ENCODE measurements around the gene LRRC28.

The LRRC28 gene

DNA sequence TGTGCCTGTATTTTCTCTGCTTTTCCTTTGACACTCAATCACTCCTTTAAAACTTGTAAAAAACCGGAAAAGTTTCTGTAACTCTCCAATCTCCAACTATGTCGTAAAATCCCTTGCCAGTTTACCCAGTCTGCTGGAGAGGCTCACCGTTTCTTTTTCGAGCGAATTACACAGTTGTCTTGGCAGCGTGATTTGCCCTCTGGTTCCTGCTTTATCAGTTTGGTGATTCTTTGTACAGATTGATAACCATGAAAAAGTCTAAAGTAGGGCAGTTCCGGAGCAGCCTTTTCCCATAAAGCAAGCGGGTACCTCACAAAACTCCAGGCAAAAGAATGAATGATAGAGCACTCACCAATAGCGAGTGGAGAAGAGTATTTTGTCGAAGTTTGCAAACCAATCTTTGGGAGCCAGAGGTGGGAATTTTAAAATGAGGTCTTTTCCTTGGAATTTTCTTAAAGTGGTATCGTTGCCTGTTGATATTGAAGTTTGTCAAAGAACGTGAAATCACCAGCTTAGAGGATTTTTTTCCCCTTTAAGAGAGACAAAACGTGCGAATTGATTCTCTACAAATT is 1.9 kb upstream of the LRRC28 start, which contains the start of gene TTC23:
Gene TTC23, minus strand, starts transcription at position 312 of the 572 bp plus-strand sequence. CDS start 20,869 bp downstream, outside the sequence.
- DNase-seq (ENCODE audit: low read depth): no peak

DNA sequence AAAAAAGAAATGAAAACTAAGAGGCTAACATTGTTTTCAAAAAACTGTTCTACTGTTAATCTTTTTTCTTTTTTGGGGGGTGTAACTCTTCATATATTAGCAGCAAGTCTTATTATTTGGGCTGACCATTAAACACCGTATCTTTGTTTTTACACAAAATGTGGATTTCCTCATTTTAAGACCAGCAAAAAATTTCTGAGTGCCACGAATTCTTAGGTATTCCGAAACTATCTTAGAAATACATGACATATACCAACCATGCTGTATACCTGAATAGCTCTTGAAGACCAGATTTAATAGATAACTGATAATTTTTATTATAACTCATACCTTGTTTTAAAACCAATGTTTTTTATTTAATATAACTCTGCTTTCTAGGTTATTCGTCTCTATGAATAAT is 1.3 kb upstream of the LRRC28 start:
- no peak for DNase-seq (ENCODE audit: low read depth)

DNA sequence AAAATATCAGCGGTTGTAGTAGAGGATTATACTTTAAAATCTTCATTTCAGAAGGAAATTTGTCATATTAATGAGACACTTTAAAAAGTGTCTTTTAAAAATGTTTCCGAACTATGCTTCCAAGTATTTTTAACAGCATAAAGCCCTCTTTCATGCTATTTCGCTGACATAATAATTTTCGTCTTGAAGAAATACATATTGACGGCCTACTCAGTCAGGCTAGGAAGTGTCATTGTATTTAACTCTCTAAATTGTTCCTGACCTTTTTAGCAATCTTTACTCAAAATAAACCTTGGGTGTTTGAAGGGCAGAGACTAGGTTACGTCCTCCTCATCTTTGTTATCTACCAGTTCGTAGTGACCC is 806 bp upstream of the LRRC28 start:
- no peak for DNase-seq (ENCODE audit: low read depth)

DNA sequence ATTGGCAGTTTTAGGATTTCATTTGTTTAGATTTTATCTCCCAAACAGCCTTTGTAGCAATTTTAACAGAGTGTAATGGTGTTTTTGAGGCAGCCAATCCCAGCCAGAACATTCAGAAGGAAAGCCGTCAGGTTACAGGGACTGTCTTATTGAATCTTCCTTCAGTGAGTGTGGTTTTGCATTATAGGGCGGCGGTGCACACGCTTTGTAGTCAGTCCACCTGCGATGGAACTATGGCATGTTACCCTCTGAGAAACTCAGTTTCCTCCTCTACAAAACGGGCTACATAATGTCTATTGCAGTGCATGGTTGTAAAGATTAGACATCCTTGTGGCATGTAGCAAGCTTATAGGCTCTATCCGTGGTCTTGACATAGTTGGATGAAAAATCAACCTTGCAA is 1.0 kb downstream of the LRRC28 start:
- DNase-seq (ENCODE audit: low read depth): no peak

DNA sequence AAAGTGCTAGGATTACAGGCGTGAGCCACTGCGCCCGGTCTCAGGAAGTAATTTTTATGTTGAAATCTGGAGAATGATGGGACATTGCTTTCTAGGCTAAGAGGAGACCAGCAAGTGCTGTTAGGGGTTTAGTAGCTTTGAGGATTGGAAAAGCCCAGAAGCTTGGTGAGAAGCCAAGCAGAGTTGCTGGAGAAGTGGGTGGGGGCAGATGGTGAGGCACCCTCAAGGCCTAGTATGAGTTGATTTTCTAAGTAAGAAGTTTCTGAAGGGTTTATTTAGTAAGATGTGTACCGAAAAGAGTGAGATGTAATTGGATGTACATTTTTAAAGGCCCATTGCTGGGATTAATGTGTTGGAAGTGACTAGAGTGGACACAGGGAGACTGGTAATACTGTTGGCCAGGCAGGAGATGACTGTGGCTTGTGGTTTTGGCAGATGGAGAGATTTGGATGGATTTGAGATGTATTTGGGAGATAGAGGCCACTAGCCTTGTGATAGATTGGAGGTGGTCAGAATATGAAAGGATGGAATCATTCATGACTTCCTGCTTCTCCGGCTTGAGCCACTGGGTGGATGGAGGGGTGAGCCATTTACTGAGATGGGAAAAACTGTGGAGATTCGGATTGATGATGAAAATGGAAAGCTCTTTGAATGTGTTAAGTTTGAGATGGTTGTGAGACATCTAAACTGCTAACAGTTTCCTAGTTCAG is 2.3 kb downstream of the LRRC28 start:
- DNase-seq (ENCODE audit: low read depth): no peak

DNA sequence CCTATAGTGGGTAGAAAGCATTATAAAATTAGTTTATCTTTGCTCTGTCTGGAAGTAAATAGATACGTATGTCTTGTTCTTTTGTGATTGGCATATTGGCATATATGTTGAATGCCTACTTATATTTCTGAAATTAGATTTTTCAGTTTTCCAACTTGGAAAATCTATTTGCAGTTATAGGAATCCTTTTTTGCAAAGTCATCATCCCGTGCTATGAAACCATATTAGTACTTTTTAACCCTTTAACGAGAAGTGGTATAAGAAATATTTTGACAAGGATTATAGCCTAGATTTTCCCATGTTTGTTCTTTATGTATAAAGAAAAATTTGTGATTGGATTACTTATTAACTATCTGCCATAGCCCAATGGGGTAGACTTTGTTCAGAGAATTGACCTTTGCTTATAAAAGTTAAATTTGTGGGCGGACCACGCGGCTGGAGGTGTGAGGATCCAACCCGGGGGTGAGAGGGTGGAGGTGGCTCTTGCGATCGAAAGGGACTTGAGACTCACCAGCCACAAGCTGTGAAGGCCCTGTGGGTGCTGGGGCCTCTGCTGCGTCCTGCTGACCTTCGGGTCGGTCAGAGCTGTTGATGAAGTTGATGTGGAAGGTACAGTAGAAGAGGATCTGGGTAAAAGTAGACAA is 5.9 kb downstream of the LRRC28 start:
- DNase-seq (ENCODE audit: low read depth): no peak

DNA sequence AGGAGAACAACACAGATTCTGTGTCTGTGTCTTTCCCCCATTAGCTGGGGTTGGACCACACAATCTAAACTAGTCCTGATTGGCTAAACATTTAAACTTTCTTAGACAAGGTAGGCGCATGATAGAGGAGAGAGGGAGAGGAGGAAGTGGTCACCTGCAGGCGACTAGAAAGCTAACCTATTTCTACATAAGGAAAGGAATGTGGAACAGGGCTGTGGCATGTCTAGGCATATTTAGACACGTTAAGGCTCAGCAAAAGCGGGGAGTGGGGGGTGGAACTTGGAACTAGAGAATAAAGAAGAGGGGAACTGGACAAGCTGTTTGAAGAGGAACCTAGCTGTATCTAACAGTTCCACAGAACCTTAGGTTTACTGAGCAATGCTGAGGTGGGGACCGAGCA is 12.8 kb downstream of the LRRC28 start:
- DNase-seq (ENCODE audit: low read depth): no peak

DNA sequence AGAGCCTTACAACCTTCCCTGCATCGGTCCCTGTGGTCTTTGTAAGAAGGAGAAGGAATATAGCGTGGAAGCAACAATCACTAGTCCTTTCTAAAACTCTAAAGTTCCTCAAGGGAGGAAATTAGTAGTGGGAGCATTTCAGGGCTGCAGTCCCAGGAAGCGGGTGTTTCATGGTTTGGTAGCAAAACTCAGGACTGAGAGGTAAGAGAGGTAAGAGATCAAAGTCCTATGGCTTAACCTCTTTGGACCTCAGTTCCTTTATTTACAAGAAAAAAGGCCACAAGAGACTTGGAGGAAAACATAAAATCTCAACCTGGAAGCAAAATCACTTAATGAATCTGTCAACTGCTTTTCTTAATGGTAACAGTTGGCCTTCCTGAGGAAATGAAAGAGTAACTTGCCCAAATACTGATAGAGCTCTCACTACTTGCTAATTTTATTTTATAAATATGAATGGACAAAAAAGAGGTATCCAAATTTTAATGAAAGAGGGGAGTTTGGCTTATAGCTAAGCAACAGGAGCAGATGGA is 14.3 kb downstream of the LRRC28 start:
- no peak for DNase-seq (ENCODE audit: low read depth)

DNA sequence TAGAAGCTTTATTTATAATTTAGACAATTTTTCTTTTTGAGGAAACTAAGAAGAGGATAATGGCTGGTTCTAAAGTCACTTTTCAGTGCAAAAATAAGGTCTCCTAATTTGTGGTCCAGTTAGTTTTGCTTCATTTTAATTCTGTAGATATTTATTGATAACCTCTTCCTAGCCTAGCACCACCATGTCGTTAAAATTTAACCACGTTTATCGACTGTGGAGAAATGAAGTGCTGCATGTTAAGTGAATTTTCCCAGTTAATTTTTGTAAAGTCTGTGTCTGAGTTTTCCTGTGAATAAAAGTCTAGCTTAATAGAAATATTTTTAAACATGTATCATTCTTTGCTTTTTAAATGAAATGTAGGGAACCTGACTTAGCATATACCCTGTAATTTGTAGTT is 16.7 kb downstream of the LRRC28 start:
- no peak for DNase-seq (ENCODE audit: low read depth)

DNA sequence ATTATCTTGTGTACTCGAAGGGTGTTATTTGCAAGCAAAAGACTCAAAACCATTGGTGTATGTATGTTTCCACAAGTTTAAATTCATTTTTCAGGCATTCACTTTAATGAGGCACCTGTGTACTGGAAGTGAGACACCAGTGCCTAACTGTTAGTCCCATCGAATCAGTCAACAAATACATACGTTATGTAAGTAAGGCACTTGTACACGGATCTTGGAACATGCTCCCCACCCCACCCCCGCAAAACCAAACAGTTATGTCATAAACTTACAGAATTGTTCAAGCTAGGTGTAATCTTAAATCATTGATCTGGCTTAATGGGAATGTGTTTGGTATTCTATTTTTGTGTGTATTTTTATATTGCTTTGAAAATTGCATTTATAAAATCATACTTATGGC is 17.1 kb downstream of the LRRC28 start:
- no peak for DNase-seq (ENCODE audit: low read depth)

DNA sequence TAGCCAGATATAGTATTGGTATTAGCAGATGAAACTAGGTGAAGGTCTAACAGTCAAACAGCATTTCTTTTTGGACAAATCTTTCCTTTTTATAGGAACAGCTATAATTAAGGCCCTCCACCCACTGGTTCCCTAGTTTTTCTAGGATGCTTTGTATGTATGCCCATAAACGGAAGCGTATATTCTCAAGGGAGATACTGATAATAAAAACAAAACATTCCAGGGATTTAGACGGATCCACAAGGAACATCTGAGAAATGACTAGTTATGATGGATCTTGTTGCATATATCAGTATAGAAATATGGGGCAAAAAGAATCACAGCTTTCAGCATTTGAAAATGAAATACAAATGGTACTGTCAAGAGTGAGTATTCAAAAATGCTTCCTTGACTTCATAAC is 22.5 kb downstream of the LRRC28 start:
- no peak for DNase-seq (ENCODE audit: low read depth)

DNA sequence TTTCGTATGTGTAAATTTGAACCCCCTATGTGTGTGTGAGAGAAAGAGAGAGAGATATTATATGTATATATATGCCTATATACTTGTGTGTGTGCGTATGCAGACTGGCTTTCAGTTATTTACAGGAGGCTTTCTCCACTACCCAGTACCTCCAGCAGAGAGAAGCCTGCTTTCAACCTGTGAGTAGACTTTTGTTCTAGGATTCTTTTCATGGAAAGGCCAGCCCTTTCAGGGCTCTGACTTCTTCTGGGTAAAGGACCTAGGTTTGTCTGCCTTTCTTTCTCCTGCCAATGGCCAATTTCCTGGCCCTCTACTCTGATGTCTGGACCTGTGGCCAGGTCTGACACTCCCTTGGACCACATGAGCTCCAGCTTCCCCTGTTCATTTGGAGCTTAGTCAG is 23.8 kb downstream of the LRRC28 start:
- DNase-seq (ENCODE audit: low read depth): no peak

DNA sequence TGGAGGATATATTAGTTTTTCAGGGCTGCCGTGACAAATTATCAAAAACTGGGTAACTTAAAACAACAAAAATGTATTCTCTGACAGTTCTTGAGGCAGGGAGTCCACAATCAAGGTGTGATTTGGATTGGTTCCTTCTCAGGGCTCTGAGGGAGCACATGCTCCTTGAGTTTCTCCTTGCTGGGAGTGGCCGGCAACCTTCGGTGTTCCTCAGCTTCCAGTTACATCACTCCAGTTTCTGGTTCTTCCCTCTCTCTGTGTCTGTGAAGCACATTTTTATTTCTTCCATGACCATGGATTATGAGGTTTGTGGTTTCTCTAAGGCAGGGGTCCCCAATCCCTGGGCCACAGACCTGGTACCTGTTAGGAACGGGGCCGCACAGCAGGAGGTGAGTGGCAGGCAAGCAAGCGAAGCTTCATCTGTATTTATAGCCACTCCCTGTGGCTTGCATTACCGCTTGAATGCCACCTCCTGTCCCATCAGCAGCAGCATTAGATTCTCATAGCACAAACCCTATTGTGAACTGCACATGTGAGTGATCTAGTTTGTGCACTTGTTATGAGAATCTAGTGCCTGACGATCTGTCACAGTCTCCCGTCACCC is 24.3 kb downstream of the LRRC28 start:
- no peak for DNase-seq (ENCODE audit: low read depth)

DNA sequence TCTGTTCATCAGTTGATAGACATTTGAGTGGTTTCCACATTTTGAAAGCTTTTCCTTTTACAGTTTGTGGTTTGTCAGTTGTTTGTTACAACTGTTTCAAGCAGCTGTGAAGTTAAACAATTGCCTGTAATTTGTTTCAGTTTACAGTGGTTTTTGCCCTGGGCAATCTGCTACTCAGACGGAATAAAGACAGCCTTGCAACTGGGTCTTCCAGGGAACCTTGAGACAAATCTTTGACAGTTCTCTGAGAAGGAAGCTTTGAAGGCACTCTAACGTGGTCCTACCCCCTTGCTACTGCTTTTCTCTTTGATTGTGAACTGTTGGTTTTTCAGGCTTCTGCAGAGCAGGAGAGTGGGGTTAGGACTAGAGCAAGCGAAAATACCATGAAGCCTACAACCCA is 28.0 kb downstream of the LRRC28 start:
- DNase-seq (ENCODE audit: low read depth): no peak

DNA sequence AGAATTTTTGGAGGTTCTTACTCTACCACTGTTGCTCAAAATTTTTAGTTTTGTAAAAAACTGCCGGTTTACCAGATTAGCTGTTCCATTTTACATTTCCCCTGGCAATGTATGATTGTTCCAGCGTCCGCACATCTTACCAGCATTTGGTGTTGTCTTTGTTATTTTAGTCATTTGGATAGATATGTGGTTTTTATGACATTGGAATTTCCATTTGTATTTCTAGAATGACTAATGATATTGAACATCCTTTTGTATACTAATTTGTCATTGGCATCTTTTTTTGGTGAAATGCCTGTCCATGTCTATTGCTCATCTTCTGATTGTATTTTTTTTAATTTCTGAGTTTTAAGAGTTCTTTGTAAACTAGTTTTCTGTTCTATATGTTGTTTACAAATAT is 28.5 kb downstream of the LRRC28 start:
- no peak for DNase-seq (ENCODE audit: low read depth)

DNA sequence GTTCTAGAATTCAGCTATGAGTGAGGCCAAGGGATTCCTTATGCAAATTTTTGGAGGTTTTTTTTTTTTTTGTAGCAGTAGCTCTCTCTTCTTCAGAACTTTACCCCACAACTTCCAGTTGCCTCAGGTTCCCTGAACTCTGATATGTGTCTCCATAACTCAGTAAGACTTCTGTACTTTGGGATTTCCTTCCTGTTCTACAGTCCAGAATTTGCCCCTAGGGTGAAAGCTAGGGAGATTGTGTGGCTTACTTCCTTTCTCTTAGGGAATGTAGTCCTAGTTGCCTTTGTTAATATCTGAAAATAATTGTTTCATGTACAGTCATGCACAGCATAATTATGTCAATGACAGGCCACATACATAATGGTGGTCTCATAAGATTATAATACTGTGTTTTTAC is 30.8 kb downstream of the LRRC28 start:
- DNase-seq (ENCODE audit: low read depth): no peak

DNA sequence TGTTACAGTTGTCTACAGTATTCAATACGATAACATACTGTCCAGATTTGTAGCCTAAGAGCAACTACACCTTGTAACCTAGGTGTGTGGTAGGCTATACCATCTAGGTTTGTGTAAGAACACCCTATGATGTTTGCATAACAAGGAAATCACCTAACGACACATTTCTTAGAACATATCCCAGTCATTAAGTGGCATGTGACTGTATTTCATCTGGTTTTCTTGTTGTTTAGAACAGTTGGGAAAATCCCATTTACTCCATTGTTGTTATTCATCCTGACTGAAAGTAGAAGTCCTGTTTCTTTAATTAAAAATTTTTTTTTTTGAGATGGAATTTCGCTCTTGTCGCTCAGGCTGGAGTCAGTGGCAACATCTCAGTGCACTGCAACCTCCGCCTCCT is 31.3 kb downstream of the LRRC28 start:
- no peak for DNase-seq (ENCODE audit: low read depth)

DNA sequence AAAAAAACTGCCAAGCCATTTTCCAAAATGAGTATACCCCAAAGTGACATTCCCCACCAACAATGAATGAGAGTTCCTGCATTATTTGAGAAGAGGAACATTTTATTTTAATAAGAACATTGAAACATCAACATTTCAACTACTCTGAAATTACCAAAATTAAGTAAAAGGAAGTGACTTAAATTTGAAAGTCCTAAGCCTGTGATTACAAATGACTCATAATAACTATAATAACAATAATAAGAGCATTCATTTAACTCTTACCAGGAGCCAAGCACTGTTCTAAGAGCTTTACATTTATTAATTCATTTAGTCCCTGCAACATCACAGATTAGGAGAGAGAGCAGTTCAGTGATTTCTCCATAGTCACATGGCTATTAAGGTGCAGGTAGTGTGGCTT is 32.4 kb downstream of the LRRC28 start:
- DNase-seq (ENCODE audit: low read depth): no peak

DNA sequence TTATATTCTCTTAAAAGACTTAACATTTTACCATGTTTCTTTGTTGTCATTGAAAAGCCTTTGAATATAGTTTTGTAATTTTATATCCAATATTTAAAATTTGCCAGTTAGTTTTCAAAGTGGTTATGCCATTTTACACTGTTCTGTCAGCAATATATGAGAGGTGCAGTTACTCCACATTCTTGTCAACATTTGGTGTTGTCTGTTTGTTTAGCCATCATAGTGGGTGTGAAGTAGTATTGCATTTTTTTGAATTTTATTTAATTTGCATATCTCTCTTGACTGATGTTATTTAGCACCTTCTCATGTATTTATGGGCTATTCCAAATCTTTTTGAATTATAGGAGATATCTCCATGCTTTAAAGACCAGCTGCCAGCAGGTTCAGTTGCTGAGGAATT is 40.4 kb downstream of the LRRC28 start:
- DNase-seq (ENCODE audit: low read depth): no peak

DNA sequence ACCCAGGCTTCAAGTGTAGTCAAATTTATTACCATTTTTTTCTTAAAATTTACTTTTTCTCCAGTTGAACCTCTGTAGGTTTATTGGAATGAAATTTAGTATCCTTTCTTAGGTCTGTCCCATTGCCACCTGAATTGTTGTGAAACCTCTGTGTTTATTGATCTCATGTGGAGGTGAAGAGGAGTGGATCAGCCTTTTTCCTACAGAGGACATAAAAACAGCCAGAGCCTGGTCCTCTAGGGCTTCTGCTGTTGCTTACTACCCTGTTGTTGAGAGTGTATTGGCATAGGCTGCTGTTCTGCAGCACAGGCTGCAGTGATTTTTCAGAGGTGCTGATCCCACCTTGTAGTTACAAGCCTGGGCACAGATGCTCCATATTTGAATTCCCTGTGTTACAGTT is 44.6 kb downstream of the LRRC28 start:
- no peak for DNase-seq (ENCODE audit: low read depth)

DNA sequence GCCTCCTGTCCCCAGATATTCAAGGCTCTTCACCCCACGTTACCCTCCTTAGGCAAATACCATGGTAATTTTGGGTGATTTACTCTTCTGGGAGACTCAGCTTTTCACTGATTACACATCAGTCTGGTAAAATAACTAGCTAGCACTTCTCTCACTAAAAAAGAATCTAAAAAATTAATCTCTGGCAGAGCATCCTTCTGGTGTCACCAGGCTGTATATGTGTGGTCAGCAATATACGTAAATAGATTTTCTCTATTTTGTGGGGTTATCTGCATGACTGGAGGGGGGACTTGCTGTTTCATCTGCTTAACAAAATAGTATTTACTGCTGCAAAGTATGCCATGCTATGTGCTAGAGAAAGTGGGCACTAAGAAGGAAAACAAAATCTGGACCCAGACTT is 45.1 kb downstream of the LRRC28 start:
- DNase-seq (ENCODE audit: low read depth): no peak

DNA sequence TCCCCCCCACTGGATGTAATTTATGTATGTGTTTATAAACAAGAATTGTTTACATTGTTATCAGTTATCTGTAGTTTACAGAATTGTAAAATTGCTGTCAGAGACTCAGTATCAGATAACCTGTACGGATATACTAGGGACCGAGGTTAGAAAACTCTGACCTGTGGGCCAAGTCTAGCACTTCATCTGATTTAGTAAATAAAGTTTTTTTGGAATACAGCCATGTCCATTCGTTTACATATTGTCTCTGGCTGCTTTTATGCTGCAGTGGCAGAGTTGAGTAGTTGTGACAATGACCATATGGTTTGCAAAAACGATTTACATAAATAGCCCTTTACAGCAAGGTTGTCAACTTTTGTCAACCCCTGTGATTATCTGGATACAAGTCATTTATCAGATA is 52.6 kb downstream of the LRRC28 start:
- no peak for DNase-seq (ENCODE audit: low read depth)
